NCI-H2196 (cell line): ENCODE results near the gene UBA3.

Experiments
- DNase-seq: peaks from one replicate; lab custom pipeline; 2025; ENCODE audit not compliant: unreplicated experiment; lab: John Stamatoyannopoulos, UW

Gene UBA3

DNA sequence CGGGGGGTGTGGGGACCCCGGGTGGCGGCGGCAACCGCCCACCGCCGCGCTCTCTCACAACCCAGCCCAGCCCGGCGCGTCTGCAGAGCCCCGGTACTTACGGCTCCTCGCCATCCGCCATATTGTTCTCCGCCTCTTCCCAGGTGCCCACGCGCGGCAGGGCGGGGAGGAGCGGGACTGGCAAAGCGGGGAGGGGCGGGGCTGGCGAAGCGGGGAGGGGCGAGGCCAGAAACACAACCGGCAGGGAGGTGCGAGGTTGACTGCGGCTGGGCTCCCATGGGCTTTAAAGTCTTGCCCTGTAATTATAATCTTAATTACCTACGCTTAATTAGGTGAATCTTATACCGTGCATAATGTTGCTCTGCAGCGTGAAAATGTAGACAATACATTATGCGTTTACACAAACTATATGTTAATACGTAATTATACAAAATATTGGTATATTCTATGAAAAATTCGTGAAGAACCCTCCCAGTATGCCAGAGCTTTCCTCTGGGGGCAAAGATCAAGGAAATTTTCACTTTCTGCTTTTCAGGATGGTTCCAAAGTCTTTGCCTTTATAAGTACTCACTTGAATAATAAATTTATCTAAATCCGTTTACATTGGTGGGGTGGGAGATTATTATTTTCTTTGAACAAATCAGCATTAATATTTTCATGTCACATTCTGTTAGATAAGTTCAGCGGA lies at the start of gene UBA3:
Gene UBA3, minus strand, starts transcription at position 133 of the 688 bp plus-strand sequence. Its CDS starts 12 bp downstream, at position 121.
- peak; percentile 57 for DNase-seq

DNA sequence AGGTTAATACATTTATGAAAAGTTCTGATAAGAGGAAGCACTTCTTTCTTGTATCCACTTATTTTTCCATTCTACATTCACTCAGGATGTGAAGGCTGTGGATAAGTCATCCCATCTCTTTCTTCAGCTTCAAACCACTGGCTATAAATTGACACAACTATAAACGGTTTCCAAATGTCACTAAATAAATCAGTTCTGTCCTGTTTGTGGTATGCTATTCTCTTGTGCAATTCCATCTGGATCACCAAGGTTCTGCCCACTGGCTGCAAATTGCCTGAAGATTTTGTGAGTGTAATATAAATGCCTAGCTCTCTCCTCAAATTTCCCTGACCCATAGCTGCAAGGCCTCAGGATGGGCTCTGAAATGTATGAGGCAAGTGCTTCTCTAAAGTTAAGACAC lies 49.4 kb upstream of the UBA3 start:
- DNase-seq: no peak

DNA sequence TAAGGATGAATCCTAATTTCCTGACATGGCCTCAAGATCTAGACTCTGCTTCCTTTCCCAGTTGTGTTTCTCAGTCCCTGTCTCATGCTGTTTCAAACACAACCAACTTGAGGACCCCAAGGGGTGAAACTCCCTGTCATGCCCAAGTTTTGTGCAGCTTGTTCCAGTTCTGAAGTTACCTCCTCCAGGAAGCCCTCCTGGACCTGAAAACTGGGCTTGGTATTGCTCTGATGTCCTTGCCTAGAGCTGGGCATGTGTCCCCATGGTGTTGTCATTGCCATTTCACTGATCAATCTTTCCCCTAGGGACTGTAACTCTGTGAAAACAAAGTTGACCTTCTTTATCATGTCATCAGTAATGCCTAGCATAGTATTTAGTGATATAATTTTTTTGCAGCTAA lies 48.3 kb upstream of the UBA3 start:
- DNase-seq: no peak

DNA sequence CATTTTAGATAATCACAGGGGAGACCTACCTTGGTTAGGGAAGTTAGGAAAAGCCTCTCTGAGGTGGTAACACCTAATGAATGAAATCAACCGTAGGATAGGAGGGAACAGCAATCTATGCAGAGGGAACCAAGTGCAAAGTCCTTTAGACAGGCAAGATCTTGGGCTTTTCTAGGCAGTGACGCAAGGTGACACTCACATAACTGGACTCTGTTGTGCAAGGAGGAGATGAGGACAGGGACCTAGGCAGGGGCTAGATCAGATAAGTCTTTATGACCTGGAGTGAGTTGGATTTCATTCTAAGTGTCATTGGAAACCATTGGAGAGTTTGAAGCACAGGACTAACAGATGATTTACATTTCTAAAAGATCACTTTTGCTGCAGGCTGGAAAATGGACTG lies 46.8 kb upstream of the UBA3 start:
- no peak for DNase-seq

DNA sequence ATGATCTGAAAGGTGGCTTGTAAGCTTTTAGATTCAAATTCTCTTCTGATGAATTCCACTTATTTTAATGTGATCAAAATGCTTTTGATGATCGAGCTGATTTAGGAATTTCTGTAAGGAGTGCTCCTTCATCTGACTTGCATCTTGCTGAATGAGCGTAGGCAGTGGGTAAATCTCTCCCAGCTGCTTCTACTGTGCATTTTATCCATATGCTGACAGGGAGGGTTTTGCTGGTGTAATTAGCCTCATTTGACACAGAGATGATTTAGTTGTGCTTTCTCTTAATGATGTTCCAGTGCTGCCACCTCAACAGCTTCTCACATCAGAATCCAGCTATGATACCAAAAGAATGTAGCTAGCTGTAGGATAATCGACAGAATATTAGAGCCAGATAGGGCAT lies 46.1 kb upstream of the UBA3 start:
- no peak for DNase-seq

DNA sequence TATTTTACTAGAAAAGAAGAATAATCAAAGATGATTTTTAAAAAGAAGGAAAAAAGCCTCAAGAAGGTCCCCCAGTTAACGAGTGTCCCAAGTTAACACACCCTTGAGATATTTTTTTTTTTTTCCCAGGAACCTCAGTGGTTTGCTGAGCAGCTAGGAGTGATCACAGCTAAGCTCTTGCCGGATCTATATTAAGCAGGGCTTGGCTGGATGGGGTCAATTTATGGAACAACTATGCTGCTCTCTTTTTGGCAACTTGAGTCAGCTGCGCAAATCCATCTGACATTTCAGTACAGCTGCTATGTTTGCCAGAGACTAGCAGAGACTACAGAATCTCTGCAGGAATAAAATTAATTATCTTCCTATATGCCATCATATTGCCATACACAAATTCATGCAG lies 42.2 kb upstream of the UBA3 start, which contains the start of gene LMOD3:
Gene LMOD3, minus strand, starts transcription at position 193 of the 400 bp plus-strand sequence. CDS start 209 bp downstream, outside the sequence.
- no peak for DNase-seq

DNA sequence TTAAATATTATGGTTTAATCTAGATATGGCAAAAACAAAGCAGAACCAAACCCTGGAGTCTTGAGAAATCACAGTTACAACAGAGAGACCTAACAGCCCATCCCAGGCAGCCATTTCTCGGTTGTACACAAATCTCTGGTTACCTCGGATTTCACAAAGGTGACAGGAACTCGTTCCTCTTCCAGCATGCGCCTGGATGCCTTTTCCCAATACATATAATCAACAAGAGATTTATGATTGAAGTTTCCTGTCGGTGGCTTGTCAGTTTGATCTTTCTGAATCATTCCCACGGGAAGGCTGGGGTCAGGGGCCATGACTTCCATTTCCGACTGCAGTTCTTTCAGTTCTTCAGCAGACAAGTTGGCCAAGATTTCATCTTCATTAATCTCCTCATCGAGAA lies 41.8 kb upstream of the UBA3 start:
- no peak for DNase-seq

DNA sequence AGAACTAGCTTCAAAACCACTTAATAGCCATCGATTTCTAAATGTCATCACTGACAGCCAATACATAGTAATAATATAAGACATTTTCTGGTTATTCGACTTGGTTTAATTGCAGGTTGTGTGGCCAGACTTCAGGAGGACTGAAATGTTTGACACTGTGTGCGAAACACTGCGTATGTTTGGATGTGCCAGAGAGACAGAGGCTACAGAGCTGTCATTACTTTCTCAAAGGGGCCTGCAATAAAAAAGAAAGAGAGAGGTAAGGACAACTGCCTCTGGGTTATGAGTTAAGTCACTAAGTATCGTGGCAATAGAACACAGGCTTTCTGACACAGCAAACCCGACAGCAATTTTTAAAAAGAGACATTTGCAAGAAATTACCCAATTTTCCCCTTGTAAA lies 41.3 kb upstream of the UBA3 start:
- no peak for DNase-seq

DNA sequence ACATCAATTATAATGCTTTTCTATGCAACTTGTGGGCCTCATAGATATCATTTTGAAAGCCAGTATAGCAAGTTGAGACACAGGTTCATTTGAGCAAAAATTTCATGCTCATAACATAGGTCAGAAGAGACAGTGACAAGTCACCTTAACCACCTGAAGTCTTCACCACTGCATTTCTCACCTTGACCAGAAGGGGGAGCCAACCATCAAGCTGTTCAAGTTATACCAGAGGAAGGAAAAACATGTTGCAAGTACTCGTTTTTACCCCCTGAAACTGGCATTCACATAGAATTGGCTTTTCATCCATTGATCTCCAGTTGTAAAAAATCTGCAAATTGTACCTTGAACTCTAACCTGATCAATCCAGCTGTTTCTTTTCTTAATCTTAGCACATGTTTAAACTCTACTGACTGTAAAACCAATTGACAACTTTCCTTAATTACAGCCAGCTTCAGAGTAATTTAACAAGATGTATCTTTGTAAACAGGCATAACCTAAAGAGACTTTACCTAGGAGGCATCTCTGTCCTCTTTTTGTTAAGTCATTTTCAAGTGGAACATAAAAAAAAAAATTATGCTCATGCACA lies 40.8 kb upstream of the UBA3 start:
- DNase-seq: peak; percentile 33

DNA sequence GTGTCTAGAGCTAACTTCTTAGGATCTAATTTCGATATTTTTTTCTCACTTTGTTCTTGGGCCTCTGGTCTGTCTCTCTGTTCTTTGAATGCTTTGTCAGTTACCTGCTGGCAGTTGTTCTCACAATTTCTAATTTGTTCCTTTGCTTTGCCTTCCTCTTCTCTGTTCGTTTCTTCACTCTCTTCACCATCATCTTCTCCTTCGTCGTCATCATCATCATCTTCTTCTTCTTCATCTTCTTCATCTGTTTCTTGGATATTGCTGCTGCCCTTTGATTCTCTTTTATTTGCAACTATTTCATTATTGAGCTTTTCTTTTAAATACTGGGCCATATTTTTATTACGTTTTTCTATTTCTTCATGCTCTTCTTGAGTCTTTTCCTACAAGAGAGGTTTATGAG lies 39.5 kb upstream of the UBA3 start:
- DNase-seq: no peak

DNA sequence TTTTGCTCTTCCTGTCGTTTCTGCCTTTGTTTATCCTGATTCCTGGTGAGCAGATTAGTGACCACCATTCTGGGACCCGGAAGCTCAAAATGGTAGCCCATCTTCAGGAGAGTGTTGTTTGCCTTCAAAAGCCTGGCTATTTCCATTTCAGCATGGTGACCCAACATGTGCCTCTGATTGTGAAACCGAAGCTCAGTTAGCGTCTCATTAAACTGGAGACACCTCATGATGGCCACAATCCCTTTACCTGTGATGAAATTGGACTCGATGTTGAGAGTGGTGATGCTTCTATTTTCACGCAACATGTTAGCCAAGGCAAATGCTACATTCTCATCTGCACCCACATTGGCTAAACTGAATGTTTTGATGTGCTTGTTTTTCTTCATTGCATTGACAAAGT lies 39.0 kb upstream of the UBA3 start:
- no peak for DNase-seq

DNA sequence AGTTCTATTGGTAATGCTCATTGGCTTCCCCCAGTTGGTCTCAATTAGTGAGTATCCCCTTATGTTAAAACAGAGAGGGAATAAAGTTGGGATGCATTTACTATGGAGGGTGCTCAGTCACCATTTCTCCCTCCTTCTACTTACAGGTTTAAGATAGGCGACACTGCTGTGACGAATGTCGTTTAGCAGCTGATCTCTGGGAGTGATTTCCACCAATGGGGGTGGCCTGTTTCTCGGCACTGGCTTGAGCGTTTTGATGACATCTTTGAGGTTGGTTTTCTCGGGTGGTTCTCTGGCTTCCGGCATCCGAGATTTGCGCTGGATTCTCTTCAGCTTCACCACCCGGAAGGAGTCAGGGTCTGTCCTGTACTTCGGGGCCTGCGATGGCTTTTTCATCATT lies 38.4 kb upstream of the UBA3 start:
- DNase-seq: no peak

DNA sequence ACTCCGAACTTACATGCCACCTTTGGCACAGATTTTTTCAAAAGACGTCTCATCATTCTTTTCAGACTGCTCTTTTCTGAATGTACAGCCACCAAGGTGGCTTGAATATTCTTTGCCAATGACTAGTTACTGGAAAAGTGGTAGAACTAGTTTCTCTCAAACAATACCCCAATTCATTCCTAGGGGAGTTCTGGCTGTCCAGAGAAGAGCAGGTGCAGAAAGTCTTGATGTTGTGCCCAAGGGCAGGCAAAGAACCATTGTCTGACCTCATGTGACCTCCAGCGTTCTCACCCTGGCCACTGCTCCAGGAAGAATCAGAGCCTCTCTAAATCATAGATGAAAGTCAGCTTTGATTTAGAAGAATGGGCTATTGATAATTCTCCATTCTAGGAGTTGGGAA lies 36.7 kb upstream of the UBA3 start:
- DNase-seq: peak; percentile 16

DNA sequence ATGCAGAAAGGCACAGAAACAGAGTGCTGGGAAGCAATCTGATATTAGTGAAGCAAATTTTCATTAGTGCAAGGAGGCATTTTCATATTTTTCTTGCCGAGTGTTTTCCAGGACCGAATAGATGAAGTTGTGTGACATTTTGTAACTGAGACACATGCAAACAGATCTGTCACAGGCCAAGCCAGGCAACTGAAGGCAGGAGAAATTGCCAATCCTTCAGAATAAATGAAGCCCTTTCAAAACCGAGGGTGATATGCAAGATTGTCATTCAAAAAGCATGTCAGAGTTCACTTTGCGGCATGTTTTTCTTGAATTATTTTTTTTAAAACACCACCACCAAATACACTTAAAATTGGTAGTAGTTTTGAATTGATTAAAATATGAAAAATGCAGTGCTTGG lies 36.0 kb upstream of the UBA3 start:
- no peak for DNase-seq

DNA sequence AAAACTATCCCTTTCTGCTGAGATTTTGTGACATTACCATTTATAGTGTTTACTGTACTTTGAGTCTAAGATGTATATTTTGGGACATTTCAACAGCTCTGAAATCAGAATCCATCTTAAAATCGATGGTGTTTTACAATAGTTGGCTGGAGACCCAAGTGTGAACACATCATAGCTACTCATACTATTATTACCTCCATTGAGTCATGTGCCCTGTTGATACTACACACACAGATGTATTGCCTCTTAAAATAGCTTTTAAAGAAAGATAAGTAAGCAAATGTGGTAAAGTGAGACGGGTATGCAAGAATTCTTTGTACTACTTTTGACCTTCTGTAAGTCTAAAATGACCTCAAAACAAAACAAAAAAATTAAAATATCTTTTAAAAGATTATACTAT lies 35.6 kb upstream of the UBA3 start:
- no peak for DNase-seq

DNA sequence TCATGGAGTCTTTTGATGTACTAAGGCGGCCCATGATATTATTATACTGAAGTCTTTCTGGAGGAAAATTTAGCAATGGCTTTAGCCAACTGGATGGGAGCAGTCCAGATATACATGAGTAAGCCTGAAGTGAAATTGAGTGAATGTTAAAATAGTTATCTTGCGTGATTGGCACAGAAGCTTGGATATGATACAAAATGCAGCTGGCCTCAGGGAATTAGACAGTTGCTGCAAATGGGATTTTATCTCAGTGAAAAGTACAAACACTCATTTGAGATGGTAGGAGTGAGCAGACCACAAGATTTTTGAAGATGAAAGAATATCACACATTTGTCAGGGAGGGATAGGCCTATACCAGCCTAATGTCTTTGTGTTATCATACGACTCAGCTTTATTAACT lies 33.4 kb upstream of the UBA3 start:
- DNase-seq: no peak

DNA sequence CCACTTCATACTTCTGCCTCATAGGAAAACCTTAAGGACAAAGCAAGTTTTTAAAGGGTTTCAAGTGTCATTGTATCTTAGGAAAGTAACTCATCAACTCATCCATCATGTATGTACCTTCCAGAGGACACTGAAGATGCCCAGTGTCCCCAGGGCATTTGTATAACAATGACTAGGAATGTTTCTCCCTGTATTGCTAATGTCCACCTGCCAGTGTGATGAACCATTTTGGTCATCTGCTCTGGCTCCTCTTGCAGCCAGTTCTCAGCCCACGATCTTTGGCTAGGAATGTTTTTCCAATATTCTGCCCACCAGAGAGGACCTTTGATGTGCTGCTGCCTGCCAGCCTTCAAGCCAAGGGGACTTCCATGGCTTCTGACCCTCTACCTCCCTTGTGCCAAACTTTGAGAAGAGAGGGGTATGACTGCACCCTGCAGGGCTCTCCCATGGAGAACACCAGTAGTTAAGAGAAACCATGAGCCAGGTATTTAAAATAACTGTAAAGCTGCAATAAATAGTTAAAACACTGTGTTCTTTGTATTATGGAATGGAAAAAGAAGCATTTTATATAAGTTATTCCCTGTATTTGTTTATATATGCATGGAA lies 30.9 kb upstream of the UBA3 start:
- no peak for DNase-seq

DNA sequence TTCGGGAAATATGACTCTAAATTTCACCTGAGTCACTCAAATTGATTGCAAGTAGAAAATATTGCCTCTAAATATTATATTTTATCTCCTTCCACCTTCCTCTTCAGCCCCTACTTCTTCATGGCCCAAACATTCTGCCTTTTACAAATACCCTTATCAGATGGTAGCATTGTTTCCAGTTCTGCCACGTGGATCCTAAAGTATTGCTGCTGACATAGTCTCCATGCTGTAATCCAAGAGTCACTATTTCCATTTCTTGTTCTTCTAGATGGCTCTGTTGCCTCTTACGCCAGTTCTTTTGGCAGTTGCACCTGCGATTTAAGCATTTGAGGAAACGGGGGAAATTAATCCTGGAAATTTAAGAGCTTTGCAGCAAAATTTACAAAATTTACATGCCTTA lies 28.6 kb upstream of the UBA3 start:
- no peak for DNase-seq

DNA sequence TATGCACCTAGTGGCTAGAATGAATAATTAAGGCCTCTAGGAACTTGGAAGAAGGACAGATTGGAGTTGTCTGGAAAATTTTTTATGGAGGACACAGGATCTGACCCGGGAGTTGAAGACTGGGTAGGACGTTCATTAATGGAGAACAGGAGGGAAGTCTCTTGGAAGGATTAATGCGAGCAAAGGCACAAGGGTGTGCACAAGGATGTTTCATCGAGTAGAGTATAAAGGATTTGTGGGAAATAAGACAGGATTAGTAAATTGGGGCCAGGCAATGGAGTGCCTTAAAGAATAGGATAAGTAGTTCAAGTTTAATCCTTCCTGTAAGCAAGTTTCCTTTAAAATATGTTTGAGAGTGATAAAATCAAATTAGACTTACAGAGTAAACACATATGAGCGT lies 27.7 kb upstream of the UBA3 start:
- no peak for DNase-seq

DNA sequence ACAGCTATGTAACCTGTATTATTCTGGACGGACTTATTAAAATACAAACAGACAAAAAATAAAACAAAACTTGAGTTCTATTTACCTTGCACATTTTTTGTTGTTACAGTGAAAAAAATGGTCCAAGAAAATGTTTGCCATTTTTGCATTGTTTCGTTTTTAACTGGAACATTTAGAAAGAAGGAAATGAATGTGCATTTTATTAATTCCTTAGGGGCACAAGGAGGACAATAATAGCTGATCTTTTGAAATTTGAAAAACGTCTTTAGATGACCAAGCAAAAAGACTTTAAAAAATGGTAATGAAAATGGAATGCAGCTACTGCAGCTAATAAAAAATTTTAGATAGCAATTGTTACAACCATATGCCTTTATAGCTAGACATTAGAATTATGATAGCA lies 25.2 kb upstream of the UBA3 start:
- no peak for DNase-seq

DNA sequence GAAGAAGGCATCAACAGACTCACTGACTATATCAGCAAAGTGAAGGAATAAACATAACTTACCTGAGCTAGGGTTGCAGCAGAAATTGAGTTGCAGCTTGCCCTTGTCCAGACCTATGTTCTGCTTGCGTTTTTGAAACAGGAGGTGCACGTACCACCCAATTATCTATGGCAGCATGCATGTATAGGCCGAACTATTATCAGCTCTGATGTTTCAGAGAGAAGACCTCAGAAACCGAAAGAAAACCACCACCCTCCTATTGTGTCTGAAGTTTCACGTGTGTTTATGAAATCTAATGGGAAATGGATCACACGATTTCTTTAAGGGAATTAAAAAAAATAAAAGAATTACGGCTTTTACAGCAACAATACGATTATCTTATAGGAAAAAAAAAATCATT lies 24.4 kb upstream of the UBA3 start:
- DNase-seq: no peak

DNA sequence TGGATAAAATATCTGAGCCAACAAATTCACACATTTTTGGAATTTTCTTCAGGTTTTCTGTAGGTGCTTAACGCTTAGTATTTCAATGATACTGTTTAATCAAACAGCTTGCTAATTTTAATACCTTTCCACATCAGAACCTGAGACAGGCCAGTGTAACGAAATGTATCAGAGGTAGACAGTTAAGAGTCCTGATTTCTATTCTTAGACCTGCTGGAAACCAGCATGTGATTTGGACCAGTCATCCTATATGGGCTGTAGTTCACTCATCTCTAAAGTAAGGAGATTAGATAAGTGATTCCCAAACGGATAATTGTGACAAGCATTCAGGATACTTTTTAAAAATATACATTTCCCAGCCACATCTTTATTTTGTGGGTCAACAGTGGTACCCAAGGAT lies 23.0 kb upstream of the UBA3 start:
- DNase-seq: no peak

DNA sequence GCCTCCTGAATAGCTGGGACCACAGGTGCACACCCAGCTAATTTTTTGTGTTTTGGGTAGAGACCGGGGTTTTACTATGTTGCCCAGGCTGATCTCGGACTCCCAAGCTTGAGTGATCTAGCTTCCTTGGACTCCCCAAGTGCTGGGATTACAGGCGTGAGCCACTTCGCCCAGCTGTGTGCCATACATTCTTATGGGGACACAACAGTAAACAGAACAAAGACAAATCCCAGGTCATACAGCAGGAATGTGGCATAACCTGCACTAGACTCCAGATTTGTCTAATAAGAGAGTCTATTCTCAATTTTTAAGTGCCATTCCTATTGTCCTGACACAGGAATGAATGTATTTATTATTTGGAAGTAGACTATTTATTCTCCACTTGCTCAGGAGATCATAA lies 22.2 kb upstream of the UBA3 start:
- DNase-seq: no peak
